ENCODE data around the gene CDC42.
A peak's percentile ranks its signal among the peaks of the same experiment; 100 is the strongest.
"Not testable (repeated sequence)": the region's sequence is repeated elsewhere in the genome, so short reads cannot be mapped to it uniquely, and the experiment has no call there.

CDC42 gene

GRCh38 chr1:22052115-22053016 lies at the start of gene CDC42:
Gene CDC42 (plus strand): TSS chr1:22052709. CDS start chr1:22078479, 25,770 bp downstream.
- peak; percentile 98 for DNase-seq

- DNase-seq, result not testable (repeated sequence)
Measured at GRCh38 chr1:22002875-22003274, 49.6 kb upstream of the CDC42 start.

- not testable (repeated sequence) for DNase-seq
Measured at GRCh38 chr1:22003959-22004358, 48.5 kb upstream of the CDC42 start.

- peak; percentile 15 for DNase-seq
Measured at GRCh38 chr1:22005261-22006149, 47.0 kb upstream of the CDC42 start.

GRCh38 chr1:22006736-22007135 lies 45.8 kb upstream of the CDC42 start:
- DNase-seq, result not testable (repeated sequence)

GRCh38 chr1:22007262-22007661 lies 45.2 kb upstream of the CDC42 start:
- not testable (repeated sequence) for DNase-seq

GRCh38 chr1:22009566-22009965 lies 42.9 kb upstream of the CDC42 start:
- not testable (repeated sequence) for DNase-seq

GRCh38 chr1:22012752-22013151 lies 39.8 kb upstream of the CDC42 start:
- not testable (repeated sequence) for DNase-seq

GRCh38 chr1:22014575-22015206 lies 37.8 kb upstream of the CDC42 start:
- DNase-seq, result not testable (repeated sequence)

- peak; percentile 26 for DNase-seq
Measured at GRCh38 chr1:22018583-22019559, 33.6 kb upstream of the CDC42 start.

GRCh38 chr1:22021061-22021460 lies 31.4 kb upstream of the CDC42 start:
- no peak for DNase-seq

GRCh38 chr1:22024485-22025367 lies 27.8 kb upstream of the CDC42 start:
- peak; percentile 95 for DNase-seq

- DNase-seq, result peak; percentile 78
Measured at GRCh38 chr1:22025368-22026155, 26.9 kb upstream of the CDC42 start.

- DNase-seq, result no peak
Measured at GRCh38 chr1:22026924-22027289, 25.6 kb upstream of the CDC42 start.

- DNase-seq, result no peak
Measured at GRCh38 chr1:22030057-22030456, 22.5 kb upstream of the CDC42 start.

GRCh38 chr1:22030473-22030872 lies 22.0 kb upstream of the CDC42 start:
- no peak for DNase-seq

GRCh38 chr1:22031214-22031962 lies 21.1 kb upstream of the CDC42 start:
- DNase-seq, result no peak

GRCh38 chr1:22034834-22035233 lies 17.7 kb upstream of the CDC42 start:
- DNase-seq, result not testable (repeated sequence)

GRCh38 chr1:22037520-22037919 lies 15.0 kb upstream of the CDC42 start:
- no peak for DNase-seq

Data from eye (tissue), 1 donor.